Esophagus muscularis mucosa (tissue), 4 donors: ENCODE results near the gene MOB3B.

Experiments used
- EP300 ChIP-seq: sonication (generic); formaldehyde crosslinking; IDR thresholded peaks from one replicate; pipeline ENCODE4 v1.6.1; 2017; ENCODE audit warnings: antibody characterized with exemption
- POLR2A ChIP-seq: fragments of 450-650 bp; IDR thresholded peaks from one replicate; pipeline ENCODE4 v1.6.1; 2017; ENCODE audit warnings: antibody characterized with exemption, moderate library complexity, mild to moderate bottlenecking, low read depth
- POLR2AphosphoS5 ChIP-seq, 2 donors: sonication (generic); formaldehyde crosslinking; IDR thresholded peaks; one replicate each; pipeline ENCODE4 v1.6.1; 2017; ENCODE audit warnings: antibody characterized with exemption in 2 of 2
- TF ChIP-seq, protein P1 (sequence below), 3 experiments: fragments of 200-600 bp in 2 of 3; fragments of 450-650 bp in 1 of 3; sonication (generic) in 2 of 3; IDR thresholded peaks; one replicate each; pipeline ENCODE4 v1.5.1; 2017 to 2019; ENCODE audit warnings: antibody characterized with exemption in 3 of 3, mild to moderate bottlenecking in 2 of 3, moderate library complexity in 1 of 3

DNA sequence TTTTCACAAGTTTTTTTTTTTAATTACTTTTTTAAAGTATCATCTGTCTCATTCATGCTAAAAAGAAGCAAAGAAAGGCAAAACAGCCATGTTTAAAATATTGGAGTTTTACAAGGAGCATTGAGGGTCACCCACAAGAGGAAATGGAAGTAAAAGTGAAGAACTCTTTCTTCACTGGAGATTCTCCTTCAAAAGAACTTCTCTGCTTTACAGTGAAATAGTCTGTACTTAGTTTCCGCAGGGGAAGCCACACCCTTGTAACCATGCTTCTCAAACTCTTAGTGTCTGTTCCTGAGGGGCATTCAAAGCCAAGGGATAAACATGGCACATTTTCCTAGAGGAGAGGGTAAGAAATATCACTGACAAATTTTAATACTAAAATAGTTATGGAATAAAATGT lies 35.1 kb upstream of the MOB3B start:
- no peak for TF ChIP-seq POLR2A
- TF ChIP-seq, protein P1, sequence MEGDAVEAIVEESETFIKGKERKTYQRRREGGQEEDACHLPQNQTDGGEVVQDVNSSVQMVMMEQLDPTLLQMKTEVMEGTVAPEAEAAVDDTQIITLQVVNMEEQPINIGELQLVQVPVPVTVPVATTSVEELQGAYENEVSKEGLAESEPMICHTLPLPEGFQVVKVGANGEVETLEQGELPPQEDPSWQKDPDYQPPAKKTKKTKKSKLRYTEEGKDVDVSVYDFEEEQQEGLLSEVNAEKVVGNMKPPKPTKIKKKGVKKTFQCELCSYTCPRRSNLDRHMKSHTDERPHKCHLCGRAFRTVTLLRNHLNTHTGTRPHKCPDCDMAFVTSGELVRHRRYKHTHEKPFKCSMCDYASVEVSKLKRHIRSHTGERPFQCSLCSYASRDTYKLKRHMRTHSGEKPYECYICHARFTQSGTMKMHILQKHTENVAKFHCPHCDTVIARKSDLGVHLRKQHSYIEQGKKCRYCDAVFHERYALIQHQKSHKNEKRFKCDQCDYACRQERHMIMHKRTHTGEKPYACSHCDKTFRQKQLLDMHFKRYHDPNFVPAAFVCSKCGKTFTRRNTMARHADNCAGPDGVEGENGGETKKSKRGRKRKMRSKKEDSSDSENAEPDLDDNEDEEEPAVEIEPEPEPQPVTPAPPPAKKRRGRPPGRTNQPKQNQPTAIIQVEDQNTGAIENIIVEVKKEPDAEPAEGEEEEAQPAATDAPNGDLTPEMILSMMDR (IDR thresholded peaks at IDR 0.05), result no peak
- no peak for TF ChIP-seq EP300
- no peak for TF ChIP-seq POLR2AphosphoS5 (IDR thresholded peaks at IDR 0.05)
